ENCODE measurements around the gene GHR. TPM values are rescaled to one million over a fixed set of nuclear protein-coding genes. Genes with fewer than 3 reads are reported as not detected.

Gene GHR
- total RNA-seq, 4 donors from 2014 or later, result 6.5 to 27.2 (median 9.6) TPM

GRCh38 chr5:42745856-42746255, 322.6 kb downstream of the GHR start:
- no peak overlapping the region for H3K27ac ChIP-seq
- H3K4me3 ChIP-seq, result no peak overlapping the region
- TF ChIP-seq CTCF (IDR thresholded peaks at IDR 0.05) (no peak), POLR2AphosphoS5 (IDR thresholded peaks at IDR 0.05) (no peak), EP300 (IDR thresholded peaks at IDR 0.05) (no peak), POLR2A (IDR thresholded peaks at IDR 0.05) (no peak)
- ATAC-seq, result no peak
- no peaks in the 10 kb centered on the region for H3K27me3 ChIP-seq
- H3K4me1 ChIP-seq, result no peaks in the 10 kb centered on the region
- H3K36me3 ChIP-seq, result no peaks in the 10 kb centered on the region
- 92 to 100% methylated on average over 2 to 3 of the region's 3 CpGs for WGBS, 2 donors (ENCODE audit: low coverage in 1 of 2)
- peaks cover 0 to 11% (median 0%) of the 10 kb centered on the region in 3 donors for H3K9me3 ChIP-seq

- Histone ChIP-seq H3K27me3 (no peaks in the 10 kb centered on the region), H3K4me1 (no peaks in the 10 kb centered on the region), H3K36me3 (no peaks in the 10 kb centered on the region), H3K4me3 (no peak overlapping the region), H3K9me3 (no peaks in the 10 kb centered on the region), H3K27ac (no peak overlapping the region)
- ATAC-seq, result no peak
- TF ChIP-seq POLR2A (IDR thresholded peaks at IDR 0.05) (no peak), POLR2AphosphoS5 (IDR thresholded peaks at IDR 0.05) (no peak), CTCF (IDR thresholded peaks at IDR 0.05) (no peak), EP300 (IDR thresholded peaks at IDR 0.05) (no peak)
Measured at GRCh38 chr5:42749020-42749419, 325.8 kb downstream of the GHR start.

GRCh38 chr5:42750507-42750906, 327.3 kb downstream of the GHR start:
- Histone ChIP-seq H3K9me3 (no peaks in the 10 kb centered on the region), H3K27me3 (no peaks in the 10 kb centered on the region), H3K4me3 (no peak overlapping the region), H3K4me1 (no peaks in the 10 kb centered on the region), H3K27ac (no peak overlapping the region), H3K36me3 (no peaks in the 10 kb centered on the region)
- no peak for ATAC-seq
- TF ChIP-seq POLR2A (IDR thresholded peaks at IDR 0.05) (no peak), EP300 (IDR thresholded peaks at IDR 0.05) (no peak), POLR2AphosphoS5 (IDR thresholded peaks at IDR 0.05) (no peak), CTCF (IDR thresholded peaks at IDR 0.05) (no peak)
- 57 to 84% methylated on average over 1 to 2 of the region's 5 CpGs for WGBS, 2 donors (ENCODE audit: low coverage in 1 of 2)

GRCh38 chr5:42751044-42751443, 327.8 kb downstream of the GHR start:
- no peaks in the 10 kb centered on the region for H3K27me3 ChIP-seq
- no peak for ATAC-seq
- H3K36me3 ChIP-seq, result no peaks in the 10 kb centered on the region
- 61 to 75% methylated on average over 5 of the region's 5 CpGs for WGBS, 2 donors (ENCODE audit: low coverage in 1 of 2)
- TF ChIP-seq POLR2A (IDR thresholded peaks at IDR 0.05), result no peak
- TF ChIP-seq CTCF (IDR thresholded peaks at IDR 0.05), result no peak
- no peaks in the 10 kb centered on the region for H3K9me3 ChIP-seq
- no peaks in the 10 kb centered on the region for H3K4me1 ChIP-seq
- H3K4me3 ChIP-seq, result no peak overlapping the region
- H3K27ac ChIP-seq, result no peak overlapping the region

GRCh38 chr5:42753099-42753498, 329.9 kb downstream of the GHR start:
- 87 to 94% methylated on average over 3 of the region's 3 CpGs for WGBS, 2 donors (ENCODE audit: low coverage in 1 of 2)
- ATAC-seq, result no peak
- Histone ChIP-seq H3K36me3 (no peaks in the 10 kb centered on the region), H3K27me3 (peaks cover 4% of the 10 kb centered on the region), H3K4me3 (no peak overlapping the region), H3K4me1 (no peaks in the 10 kb centered on the region), H3K27ac (no peak overlapping the region), H3K9me3 (no peaks in the 10 kb centered on the region)
- TF ChIP-seq CTCF (IDR thresholded peaks at IDR 0.05) (no peak), POLR2A (IDR thresholded peaks at IDR 0.05) (no peak), EP300 (IDR thresholded peaks at IDR 0.05) (no peak), POLR2AphosphoS5 (IDR thresholded peaks at IDR 0.05) (no peak)
